ENCODE measurements around the gene TMEM8B.

Gene TMEM8B

DNA sequence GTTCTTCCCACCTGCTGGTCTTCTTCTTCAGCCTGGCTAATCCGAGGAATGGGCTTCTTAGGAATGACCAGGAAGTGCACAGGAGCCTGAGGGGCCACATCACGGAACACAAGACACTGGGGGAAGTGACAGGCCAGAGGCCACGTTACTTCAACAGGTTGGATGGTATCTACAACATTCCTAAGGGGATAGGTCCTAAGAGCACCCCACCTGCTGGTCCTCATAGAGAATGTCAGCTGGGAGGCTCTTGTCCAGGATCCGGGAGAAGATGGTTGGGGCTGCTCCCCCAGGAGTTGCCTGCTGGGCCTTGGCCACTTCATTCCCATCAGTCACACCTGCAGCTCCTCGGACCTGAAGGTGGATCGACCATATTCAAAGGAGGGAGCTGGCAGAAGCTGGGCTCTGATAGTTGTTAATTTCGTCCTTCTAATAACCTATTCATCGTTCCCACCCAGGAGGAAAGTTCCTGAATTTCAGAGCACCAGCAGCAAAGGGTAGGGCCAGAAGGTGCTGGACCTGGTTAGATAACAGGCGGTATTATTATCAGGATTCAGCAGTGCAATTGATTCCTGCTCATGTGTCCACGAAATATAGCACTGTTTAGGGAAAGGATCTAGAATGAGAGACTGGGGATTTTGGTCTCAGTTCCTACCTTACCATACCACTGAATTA lies 15.5 kb upstream of the TMEM8B start:
- H3K4me3 ChIP-seq (ENCODE audit: severe bottlenecking), result peak overlapping the region; percentile 82
- H3K4me1 ChIP-seq (ENCODE audit: insufficient read depth, poor library complexity, severe bottlenecking), result no peaks in the 10 kb centered on the region
- TF ChIP-seq, protein P1, sequence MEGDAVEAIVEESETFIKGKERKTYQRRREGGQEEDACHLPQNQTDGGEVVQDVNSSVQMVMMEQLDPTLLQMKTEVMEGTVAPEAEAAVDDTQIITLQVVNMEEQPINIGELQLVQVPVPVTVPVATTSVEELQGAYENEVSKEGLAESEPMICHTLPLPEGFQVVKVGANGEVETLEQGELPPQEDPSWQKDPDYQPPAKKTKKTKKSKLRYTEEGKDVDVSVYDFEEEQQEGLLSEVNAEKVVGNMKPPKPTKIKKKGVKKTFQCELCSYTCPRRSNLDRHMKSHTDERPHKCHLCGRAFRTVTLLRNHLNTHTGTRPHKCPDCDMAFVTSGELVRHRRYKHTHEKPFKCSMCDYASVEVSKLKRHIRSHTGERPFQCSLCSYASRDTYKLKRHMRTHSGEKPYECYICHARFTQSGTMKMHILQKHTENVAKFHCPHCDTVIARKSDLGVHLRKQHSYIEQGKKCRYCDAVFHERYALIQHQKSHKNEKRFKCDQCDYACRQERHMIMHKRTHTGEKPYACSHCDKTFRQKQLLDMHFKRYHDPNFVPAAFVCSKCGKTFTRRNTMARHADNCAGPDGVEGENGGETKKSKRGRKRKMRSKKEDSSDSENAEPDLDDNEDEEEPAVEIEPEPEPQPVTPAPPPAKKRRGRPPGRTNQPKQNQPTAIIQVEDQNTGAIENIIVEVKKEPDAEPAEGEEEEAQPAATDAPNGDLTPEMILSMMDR (IDR thresholded peaks at IDR 0.05; ENCODE audit: poor library complexity, severe bottlenecking), result peak; percentile 30
- no peaks in the 10 kb centered on the region for H3K27me3 ChIP-seq (ENCODE audit: insufficient read depth, poor library complexity, severe bottlenecking)
- DNase-seq (ENCODE audit: low spot score), result no peak
- H3K9me3 ChIP-seq (ENCODE audit: severe bottlenecking), result no peaks in the 10 kb centered on the region
- H3K36me3 ChIP-seq (ENCODE audit: low read depth), result no peaks in the 10 kb centered on the region; the same call in 1 of the 2 replicates
- H3K27ac ChIP-seq (ENCODE audit: poor library complexity, severe bottlenecking), result peak overlapping the region; percentile 81
- no peak for ATAC-seq (ENCODE audit: low read depth)

DNA sequence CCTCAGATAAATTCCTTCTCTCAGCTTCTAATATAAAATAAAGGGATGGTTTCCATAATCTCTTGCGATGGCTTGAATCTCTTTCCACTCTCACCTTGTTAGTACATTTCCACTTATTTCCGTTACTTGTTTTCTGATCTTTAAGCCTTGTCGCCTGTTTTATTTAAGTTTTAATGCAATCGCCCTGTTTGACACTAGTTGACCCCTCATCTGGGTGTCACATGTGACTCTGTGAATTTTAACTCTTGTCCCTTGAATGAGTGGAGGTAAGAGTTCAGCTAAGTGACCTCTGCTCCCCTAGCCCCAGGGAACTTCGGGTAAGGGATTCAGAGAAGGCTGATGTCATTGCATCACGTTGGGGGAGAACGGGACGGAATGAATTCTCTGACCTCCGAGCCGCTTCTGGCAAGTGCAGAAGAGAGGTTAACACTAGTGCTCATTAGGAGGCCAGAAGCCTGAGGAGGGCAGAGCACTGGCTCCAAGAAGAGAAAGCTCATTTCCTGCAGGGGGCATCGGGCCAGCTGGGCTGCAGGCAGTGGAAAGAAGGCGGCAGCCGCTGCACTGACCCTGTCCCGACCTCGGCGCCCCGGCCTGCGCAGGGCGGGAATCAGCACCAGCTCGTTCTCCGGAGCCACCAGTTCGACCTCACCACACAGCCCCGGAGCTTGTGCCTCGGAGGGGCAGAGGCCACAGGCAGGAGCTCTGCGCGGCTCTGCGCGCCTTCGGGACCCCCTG lies 14.8 kb upstream of the TMEM8B start:
- ATAC-seq (ENCODE audit: low read depth) (peak; percentile 17), DNase-seq (ENCODE audit: low spot score) (no peak)
- Histone ChIP-seq H3K36me3 (ENCODE audit: low read depth) (no peaks in the 10 kb centered on the region; the same call in 1 of the 2 replicates), H3K4me1 (ENCODE audit: insufficient read depth, poor library complexity, severe bottlenecking) (no peaks in the 10 kb centered on the region), H3K27me3 (ENCODE audit: insufficient read depth, poor library complexity, severe bottlenecking) (no peaks in the 10 kb centered on the region), H3K4me3 (ENCODE audit: severe bottlenecking) (peak overlapping the region; percentile 82), H3K9me3 (ENCODE audit: severe bottlenecking) (no peaks in the 10 kb centered on the region), H3K27ac (ENCODE audit: poor library complexity, severe bottlenecking) (peak overlapping the region; percentile 81)
- TF ChIP-seq, protein P1 (IDR thresholded peaks at IDR 0.05; ENCODE audit: poor library complexity, severe bottlenecking), result peak; percentile 29

DNA sequence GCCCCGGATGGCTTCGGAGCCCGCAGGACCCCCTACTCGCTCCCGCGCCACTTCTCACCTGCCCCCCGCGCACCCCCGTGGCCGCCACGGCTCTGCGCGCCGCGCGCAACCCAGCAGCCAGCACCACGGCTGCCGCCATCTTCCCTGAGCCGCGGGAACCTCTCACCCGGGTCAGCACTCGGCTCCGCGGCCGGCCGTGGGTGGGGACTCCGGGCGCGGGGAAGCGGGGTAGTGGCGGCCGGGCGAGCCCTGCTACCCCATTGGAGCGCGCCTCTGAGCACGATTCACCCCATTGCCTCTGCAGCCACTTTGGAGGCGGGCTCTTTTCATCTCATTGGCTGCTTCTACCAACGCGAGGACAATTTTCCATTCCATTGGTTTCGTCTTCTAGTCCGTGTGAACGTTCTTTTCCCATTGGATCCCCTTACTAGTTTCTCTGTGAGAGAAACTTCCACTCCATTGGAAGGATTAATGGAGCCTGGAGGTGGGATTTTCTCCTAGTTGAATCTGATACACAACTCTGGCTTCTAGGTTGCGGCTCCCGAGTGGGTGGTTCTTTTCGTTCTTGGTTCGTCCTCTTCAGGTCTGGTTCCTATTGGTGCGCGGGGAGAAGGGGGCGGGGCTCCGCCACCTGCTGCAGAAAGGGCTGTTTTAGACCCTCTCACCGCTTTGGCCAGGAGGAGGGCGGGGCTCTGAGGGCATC lies 14.0 kb upstream of the TMEM8B start, which contains the start of gene HINT2:
TSS of gene HINT2 (minus strand) at position 202 of the 703 bp plus-strand sequence. CDS start at position 139, 63 bp downstream.
- peak within 1 kb of the TSS; percentile 82 for H3K4me3 ChIP-seq (ENCODE audit: severe bottlenecking)
- DNase-seq (ENCODE audit: low spot score) (peak; percentile 97), ATAC-seq (ENCODE audit: low read depth) (peak; percentile 90)
- H3K27ac ChIP-seq (ENCODE audit: poor library complexity, severe bottlenecking), result peak within 1 kb of the TSS; percentile 81
- H3K9me3 ChIP-seq (ENCODE audit: severe bottlenecking), result no peaks in the 10 kb centered on the region
- TF ChIP-seq, protein P1 (IDR thresholded peaks at IDR 0.05; ENCODE audit: poor library complexity, severe bottlenecking), result peak; percentile 14
- no peaks in the 10 kb centered on the region for H3K27me3 ChIP-seq (ENCODE audit: insufficient read depth, poor library complexity, severe bottlenecking)
- H3K4me1 ChIP-seq (ENCODE audit: insufficient read depth, poor library complexity, severe bottlenecking), result no peaks in the 10 kb centered on the region
- H3K36me3 ChIP-seq (ENCODE audit: low read depth), result no peaks in the 10 kb centered on the region; the same call in 1 of the 2 replicates

DNA sequence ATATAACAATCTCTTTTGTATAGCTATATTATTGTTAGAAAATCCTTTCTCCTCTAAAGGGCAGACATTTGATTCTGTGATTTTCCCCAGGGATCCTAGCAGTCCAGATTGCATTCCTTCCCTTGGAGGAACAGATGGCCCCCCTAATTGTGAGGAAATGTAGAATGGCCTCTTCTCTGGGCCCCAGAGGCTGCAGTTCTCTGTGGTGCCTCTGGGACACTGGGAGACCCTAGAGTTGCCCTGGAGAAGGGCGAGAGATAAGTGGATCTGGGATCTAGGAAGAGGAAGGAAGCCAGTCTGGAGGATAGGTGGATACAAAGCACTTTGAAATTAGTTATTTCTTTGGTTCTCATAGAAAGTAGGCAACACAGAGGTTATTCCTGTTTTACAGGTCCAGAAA lies 12.3 kb upstream of the TMEM8B start:
- no peaks in the 10 kb centered on the region for H3K9me3 ChIP-seq (ENCODE audit: severe bottlenecking)
- no peak overlapping the region for H3K27ac ChIP-seq (ENCODE audit: poor library complexity, severe bottlenecking)
- TF ChIP-seq, protein P1 (IDR thresholded peaks at IDR 0.05; ENCODE audit: poor library complexity, severe bottlenecking), result no peak
- no peaks in the 10 kb centered on the region; the same call in 1 of the 2 replicates for H3K36me3 ChIP-seq (ENCODE audit: low read depth)
- no peak for DNase-seq (ENCODE audit: low spot score)
- no peaks in the 10 kb centered on the region for H3K27me3 ChIP-seq (ENCODE audit: insufficient read depth, poor library complexity, severe bottlenecking)
- H3K4me1 ChIP-seq (ENCODE audit: insufficient read depth, poor library complexity, severe bottlenecking), result no peaks in the 10 kb centered on the region
- ATAC-seq (ENCODE audit: low read depth), result no peak
- no peak overlapping the region for H3K4me3 ChIP-seq (ENCODE audit: severe bottlenecking)
